ENCODE data around the gene PPM1F.
A peak's percentile ranks its signal among the peaks of the same experiment; 100 is the strongest.
"Not testable (repeated sequence)": the region's sequence is repeated elsewhere in the genome, so short reads cannot be mapped to it uniquely, and the experiment has no call there.

PPM1F gene

GRCh38 chr22:21940521-21940920 lies 12.1 kb downstream of the PPM1F start:
- peak; percentile 48 for DNase-seq (ENCODE audit: low read depth)

GRCh38 chr22:21939935-21940334 lies 12.7 kb downstream of the PPM1F start:
- not testable (repeated sequence) for DNase-seq (ENCODE audit: low read depth)

- peak; percentile 47 for DNase-seq (ENCODE audit: low read depth)
These were observed 13.2 kb downstream of the PPM1F start for GRCh38 chr22:21939461-21939913.

- DNase-seq (ENCODE audit: low read depth) = no peak
These were observed 13.7 kb downstream of the PPM1F start for GRCh38 chr22:21938906-21939305.

GRCh38 chr22:21938071-21938822 lies 14.4 kb downstream of the PPM1F start:
- DNase-seq (ENCODE audit: low read depth) = peak; percentile 89

- DNase-seq (ENCODE audit: low read depth) = no peak
These were observed 14.9 kb downstream of the PPM1F start for GRCh38 chr22:21937821-21938070.

GRCh38 chr22:21937041-21937820 lies 15.4 kb downstream of the PPM1F start:
- no peak for DNase-seq (ENCODE audit: low read depth)

GRCh38 chr22:21936151-21936775 lies 16.4 kb downstream of the PPM1F start:
- no peak for DNase-seq (ENCODE audit: low read depth)

- no peak for DNase-seq (ENCODE audit: low read depth)
These were observed 18.7 kb downstream of the PPM1F start for GRCh38 chr22:21933910-21934309.

GRCh38 chr22:21933413-21933812 lies 19.2 kb downstream of the PPM1F start:
- DNase-seq (ENCODE audit: low read depth) = no peak

GRCh38 chr22:21932347-21932746 lies 20.3 kb downstream of the PPM1F start:
- no peak for DNase-seq (ENCODE audit: low read depth)

- no peak for DNase-seq (ENCODE audit: low read depth)
These were observed 21.6 kb downstream of the PPM1F start for GRCh38 chr22:21931056-21931455.

GRCh38 chr22:21929253-21929652 lies 23.4 kb downstream of the PPM1F start:
- no peak for DNase-seq (ENCODE audit: low read depth)

GRCh38 chr22:21928048-21928447 lies 24.6 kb downstream of the PPM1F start:
- DNase-seq (ENCODE audit: low read depth) = no peak

GRCh38 chr22:21927174-21927823 lies 25.3 kb downstream of the PPM1F start:
- DNase-seq (ENCODE audit: low read depth) = no peak

GRCh38 chr22:21926728-21927127 lies 25.9 kb downstream of the PPM1F start:
- no peak for DNase-seq (ENCODE audit: low read depth)

- DNase-seq (ENCODE audit: low read depth) = no peak
These were observed 29.5 kb downstream of the PPM1F start for GRCh38 chr22:21923163-21923561.

- DNase-seq (ENCODE audit: low read depth) = no peak
These were observed 30.1 kb downstream of the PPM1F start for GRCh38 chr22:21922370-21923162.

GRCh38 chr22:21921729-21922128 lies 30.9 kb downstream of the PPM1F start:
- DNase-seq (ENCODE audit: low read depth) = no peak

- no peak for DNase-seq (ENCODE audit: low read depth)
These were observed 31.4 kb downstream of the PPM1F start for GRCh38 chr22:21921184-21921721.

GRCh38 chr22:21920341-21921183 lies 32.1 kb downstream of the PPM1F start:
- DNase-seq (ENCODE audit: low read depth) = no peak

Data from CMK (cell line).